ENCODE data around the gene NPHP4. TPM values are rescaled to one million over a fixed set of nuclear protein-coding genes. Genes with fewer than 3 reads are reported as not detected.

The NPHP4 gene
- total RNA-seq, 1 donor: 8.0 TPM

- Histone ChIP-seq H3K79me2 (ENCODE audit: insufficient read depth, low read length) (no peaks in the 10 kb centered on the region), H3K27me3 (ENCODE audit: insufficient read depth, low read length) (no peaks in the 10 kb centered on the region), H3K4me1 (ENCODE audit: insufficient read depth, low read length) (peaks cover 4% of the 10 kb centered on the region), H3K27ac (ENCODE audit: low read depth, low read length) (no peak overlapping the region), H2AFZ (ENCODE audit: low read length) (no peak overlapping the region), H3K4me2 (ENCODE audit: insufficient read depth, low read length) (no peak overlapping the region), H3K9me3 (ENCODE audit: low read depth, low read length) (no peaks in the 10 kb centered on the region), H3K4me3 (ENCODE audit: insufficient read depth, low read length) (no peak overlapping the region), H4K20me1 (ENCODE audit: insufficient read depth, low read length) (peaks cover 2% of the 10 kb centered on the region), H3K36me3 (ENCODE audit: insufficient read depth, low read length) (no peaks in the 10 kb centered on the region)
- no peak for TF ChIP-seq CTCF (IDR thresholded peaks at IDR 0.05; ENCODE audit: extremely low read depth, low read depth, low read length)
- DNase-seq (ENCODE audit: insufficient read length, low spot score, missing footprints): no peak
Measured at GRCh38 chr1:5910666-5911065, 81.6 kb downstream of the NPHP4 start.

- Histone ChIP-seq H3K4me3 (ENCODE audit: insufficient read depth, low read length) (no peak overlapping the region), H2AFZ (ENCODE audit: low read length) (no peak overlapping the region), H4K20me1 (ENCODE audit: insufficient read depth, low read length) (peaks cover 2% of the 10 kb centered on the region), H3K4me1 (ENCODE audit: insufficient read depth, low read length) (peaks cover 2% of the 10 kb centered on the region), H3K9me3 (ENCODE audit: low read depth, low read length) (no peaks in the 10 kb centered on the region), H3K27me3 (ENCODE audit: insufficient read depth, low read length) (no peaks in the 10 kb centered on the region), H3K79me2 (ENCODE audit: insufficient read depth, low read length) (no peaks in the 10 kb centered on the region), H3K36me3 (ENCODE audit: insufficient read depth, low read length) (no peaks in the 10 kb centered on the region), H3K27ac (ENCODE audit: low read depth, low read length) (no peak overlapping the region), H3K4me2 (ENCODE audit: insufficient read depth, low read length) (no peak overlapping the region)
- DNase-seq (ENCODE audit: insufficient read length, low spot score, missing footprints): no peak
- no peak for TF ChIP-seq CTCF (IDR thresholded peaks at IDR 0.05; ENCODE audit: extremely low read depth, low read depth, low read length)
Measured at GRCh38 chr1:5910276-5910620, 82.0 kb downstream of the NPHP4 start.

GRCh38 chr1:5909576-5910275, 82.5 kb downstream of the NPHP4 start:
- no peak overlapping the region for H2AFZ ChIP-seq (ENCODE audit: low read length)
- H3K27me3 ChIP-seq (ENCODE audit: insufficient read depth, low read length): no peaks in the 10 kb centered on the region
- peak; percentile 78 for DNase-seq (ENCODE audit: insufficient read length, low spot score, missing footprints)
- no peak overlapping the region for H3K4me3 ChIP-seq (ENCODE audit: insufficient read depth, low read length)
- H3K79me2 ChIP-seq (ENCODE audit: insufficient read depth, low read length): no peaks in the 10 kb centered on the region
- TF ChIP-seq CTCF (IDR thresholded peaks at IDR 0.05; ENCODE audit: extremely low read depth, low read depth, low read length): no peak
- peaks cover 2% of the 10 kb centered on the region for H3K4me1 ChIP-seq (ENCODE audit: insufficient read depth, low read length)
- H3K9me3 ChIP-seq (ENCODE audit: low read depth, low read length): no peaks in the 10 kb centered on the region
- no peak overlapping the region for H3K27ac ChIP-seq (ENCODE audit: low read depth, low read length)
- H4K20me1 ChIP-seq (ENCODE audit: insufficient read depth, low read length): no peaks in the 10 kb centered on the region
- H3K4me2 ChIP-seq (ENCODE audit: insufficient read depth, low read length): no peak overlapping the region
- H3K36me3 ChIP-seq (ENCODE audit: insufficient read depth, low read length): no peaks in the 10 kb centered on the region

- Histone ChIP-seq H3K4me3 (ENCODE audit: insufficient read depth, low read length) (no peak overlapping the region), H3K79me2 (ENCODE audit: insufficient read depth, low read length) (no peaks in the 10 kb centered on the region), H3K4me1 (ENCODE audit: insufficient read depth, low read length) (peaks cover 2% of the 10 kb centered on the region), H2AFZ (ENCODE audit: low read length) (no peak overlapping the region), H3K36me3 (ENCODE audit: insufficient read depth, low read length) (peaks cover 5% of the 10 kb centered on the region), H3K9me3 (ENCODE audit: low read depth, low read length) (no peaks in the 10 kb centered on the region), H4K20me1 (ENCODE audit: insufficient read depth, low read length) (no peaks in the 10 kb centered on the region), H3K4me2 (ENCODE audit: insufficient read depth, low read length) (no peak overlapping the region), H3K27ac (ENCODE audit: low read depth, low read length) (no peak overlapping the region), H3K27me3 (ENCODE audit: insufficient read depth, low read length) (no peaks in the 10 kb centered on the region)
- peak; percentile 83 for DNase-seq (ENCODE audit: insufficient read length, low spot score, missing footprints)
- no peak for TF ChIP-seq CTCF (IDR thresholded peaks at IDR 0.05; ENCODE audit: extremely low read depth, low read depth, low read length)
Measured at GRCh38 chr1:5908461-5909375, 83.5 kb downstream of the NPHP4 start.
